GM12892 (cell line): ENCODE data around the gene SLC37A1.

Source experiments
- POLR2A ChIP-seq: IDR thresholded peaks from 2 replicates; pipeline ENCODE4 v1.6.1; 2011; ENCODE audit warnings: low read depth, low read length, control low read depth
- POLR2AphosphoS5 ChIP-seq: IDR thresholded peaks from 2 replicates; pipeline ENCODE4 v1.6.1; 2011; ENCODE audit warnings: low read depth, low read length, control low read depth
- TAF1 ChIP-seq: IDR thresholded peaks from 2 replicates; pipeline ENCODE4 v1.6.1; 2011; ENCODE audit warnings: low read depth, mild to moderate bottlenecking, control low read depth, low read length, borderline replicate concordance

GRCh38 chr21:42527489-42528158, 14.0 kb downstream of the SLC37A1 start:
- TF ChIP-seq TAF1: no peak
- TF ChIP-seq POLR2A: no peak
- no peak for TF ChIP-seq POLR2AphosphoS5
